GM23338 (cell line): ENCODE data around the gene GCNT1.
"Not testable (repeated sequence)": the region's sequence is repeated elsewhere in the genome, so short reads cannot be mapped to it uniquely, and the experiment has no call there.

Experiments used
- CTCF ChIP-seq, 2 experiments: fragments of 200-600 bp in 1 of 2; sonication (generic) in 1 of 2; conservative IDR thresholded peaks; 2 replicates each; pipeline versions ENCODE4 v1.5.1 to v1.6.1; 2016 to 2017; ENCODE audit warnings: antibody characterized with exemption in 2 of 2, low read depth in 2 of 2, mild to moderate bottlenecking in 2 of 2, moderate library complexity in 1 of 2
- EZH2 ChIP-seq: fragments of 200-600 bp; sonication (generic); IDR thresholded peaks from one replicate; pipeline ENCODE4 v1.8.0; 2017; ENCODE audit warnings: antibody characterized with exemption, mild to moderate bottlenecking, low read depth; ENCODE audit not compliant: unreplicated experiment
- EZH2phosphoT487 ChIP-seq: fragments of 200-600 bp; sonication (generic); IDR thresholded peaks from one replicate; pipeline ENCODE4 v1.8.1; 2018; ENCODE audit warnings: antibody characterized with exemption; ENCODE audit not compliant: unreplicated experiment
- POLR2AphosphoS5 ChIP-seq: IDR thresholded peaks from 2 replicates; pipeline ENCODE4 v1.6.1; 2016; ENCODE audit warnings: antibody characterized with exemption, low read depth
- REST ChIP-seq: IDR thresholded peaks from one replicate; pipeline ENCODE4 v1.6.1; 2018; ENCODE audit warnings: antibody characterized with exemption; ENCODE audit not compliant: unreplicated experiment
- STAT1 ChIP-seq: IDR thresholded peaks from one replicate; pipeline ENCODE4 v1.6.1; 2016; ENCODE audit warnings: antibody characterized with exemption; ENCODE audit not compliant: unreplicated experiment

GRCh38 chr9:76532877-76533276 is 73.9 kb downstream of the GCNT1 start:
- not testable (repeated sequence) for TF ChIP-seq CTCF (conservative IDR thresholded peaks at IDR 0.05; ENCODE audit: low read depth in 2 of 2); EZH2; POLR2AphosphoS5; EZH2phosphoT487; REST; STAT1
